Kidney epithelial cell (primary cell): ENCODE data around the gene FER. TPM values are rescaled to one million over a fixed set of nuclear protein-coding genes. Genes with fewer than 3 reads are reported as not detected.
"Not testable (repeated sequence)": the region's sequence is repeated elsewhere in the genome, so short reads cannot be mapped to it uniquely, and the experiment has no call there.

Experiments
- DNase-seq: peaks from one replicate; pipeline ENCODE4 v3.0.0-alpha.2; 2010; ENCODE audit warnings: low read depth
- H3K27me3 ChIP-seq: 2 replicates; pipeline ENCODE4 v1.6.0; 2011; ENCODE audit warnings: low read length; ENCODE audit not compliant: control insufficient read depth, insufficient read depth
- H3K36me3 ChIP-seq: 2 replicates; pipeline ENCODE4 v1.5.1; 2011; ENCODE audit warnings: low read length; ENCODE audit not compliant: control insufficient read depth, insufficient read depth
- H3K4me3 ChIP-seq: 2 replicates; pipeline ENCODE4 v1.5.1; 2011; ENCODE audit warnings: low read depth, mild to moderate bottlenecking, control low read depth, low read length
- total RNA-seq: library from RNA; depleted of rRNA; stranded (reverse); fragments of >200 nt; gene quantifications from 2 replicates; pipeline ENCODE4 v1.2.3, GENCODE V29; 2015
- TF ChIP-seq, protein P1 (sequence below): IDR thresholded peaks from 2 replicates; pipeline ENCODE4 v1.5.1; 2011; ENCODE audit warnings: mild to moderate bottlenecking, moderate library complexity, low read length, control low read depth, inconsistent platforms; ENCODE audit not compliant: insufficient read depth, poor library complexity, severe bottlenecking

Gene FER
- 13.6 and 15.1 TPM in 2 replicates for total RNA-seq

DNA sequence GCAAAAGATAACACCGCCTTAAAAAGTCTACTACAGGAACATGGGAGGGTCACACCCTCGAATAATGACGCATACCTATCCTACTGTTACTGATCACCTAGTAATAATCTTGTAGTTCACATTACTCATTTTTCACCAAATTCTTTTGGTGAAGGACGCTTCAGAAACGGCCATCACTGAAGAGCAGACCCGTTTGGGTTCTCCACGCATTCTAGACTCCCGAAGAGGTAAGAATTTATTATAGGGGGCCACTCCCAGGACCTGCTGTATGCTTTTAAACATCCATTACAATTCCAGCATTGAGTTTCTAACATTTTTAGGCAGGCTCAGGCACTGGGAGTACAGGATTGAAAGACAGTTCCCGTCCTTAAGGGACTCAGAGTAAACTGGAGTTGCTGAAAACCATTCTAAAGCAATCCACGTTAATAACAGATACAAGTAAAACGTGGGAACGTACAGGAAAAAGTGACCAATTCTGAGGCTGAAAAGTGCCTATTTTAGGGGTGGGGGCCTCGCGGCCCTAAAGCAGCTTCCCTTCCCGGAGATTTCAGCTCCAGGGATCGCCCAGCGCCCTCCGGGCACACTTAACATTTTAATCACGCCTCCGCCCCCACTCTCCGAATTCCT lies at the start of gene FER:
Gene FER, plus strand, starts transcription at position 124 of the 627 bp plus-strand sequence. CDS start 50,286 bp downstream, outside the sequence.
- no peaks in the 10 kb centered on the region for H3K36me3 ChIP-seq
- peak within 1 kb of the TSS; percentile 91 for H3K4me3 ChIP-seq
- TF ChIP-seq, protein P1, sequence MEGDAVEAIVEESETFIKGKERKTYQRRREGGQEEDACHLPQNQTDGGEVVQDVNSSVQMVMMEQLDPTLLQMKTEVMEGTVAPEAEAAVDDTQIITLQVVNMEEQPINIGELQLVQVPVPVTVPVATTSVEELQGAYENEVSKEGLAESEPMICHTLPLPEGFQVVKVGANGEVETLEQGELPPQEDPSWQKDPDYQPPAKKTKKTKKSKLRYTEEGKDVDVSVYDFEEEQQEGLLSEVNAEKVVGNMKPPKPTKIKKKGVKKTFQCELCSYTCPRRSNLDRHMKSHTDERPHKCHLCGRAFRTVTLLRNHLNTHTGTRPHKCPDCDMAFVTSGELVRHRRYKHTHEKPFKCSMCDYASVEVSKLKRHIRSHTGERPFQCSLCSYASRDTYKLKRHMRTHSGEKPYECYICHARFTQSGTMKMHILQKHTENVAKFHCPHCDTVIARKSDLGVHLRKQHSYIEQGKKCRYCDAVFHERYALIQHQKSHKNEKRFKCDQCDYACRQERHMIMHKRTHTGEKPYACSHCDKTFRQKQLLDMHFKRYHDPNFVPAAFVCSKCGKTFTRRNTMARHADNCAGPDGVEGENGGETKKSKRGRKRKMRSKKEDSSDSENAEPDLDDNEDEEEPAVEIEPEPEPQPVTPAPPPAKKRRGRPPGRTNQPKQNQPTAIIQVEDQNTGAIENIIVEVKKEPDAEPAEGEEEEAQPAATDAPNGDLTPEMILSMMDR, result no peak
- DNase-seq, result peak; percentile 68
- H3K27me3 ChIP-seq, result no peaks in the 10 kb centered on the region

DNA sequence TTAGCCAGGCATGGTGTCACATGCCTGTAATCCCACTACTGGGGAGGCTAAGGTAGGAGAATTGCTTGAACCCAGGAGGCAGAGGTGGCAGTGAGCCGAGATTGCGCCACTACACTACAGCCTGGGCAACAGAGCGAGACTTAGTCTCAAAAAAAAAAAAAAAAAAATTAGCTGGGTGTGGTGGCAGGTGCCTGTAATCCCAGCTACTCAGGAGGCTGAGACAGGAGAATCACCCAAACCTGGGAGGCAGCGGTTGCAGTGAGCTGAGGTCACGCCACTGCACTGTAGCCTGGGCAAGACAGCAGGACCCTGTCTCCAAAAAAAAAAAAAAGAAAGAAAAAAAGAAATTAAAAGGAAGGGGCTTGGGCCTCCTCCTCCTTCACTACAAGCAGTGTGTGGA lies 47.3 kb upstream of the FER start:
- not testable (repeated sequence) for H3K36me3 ChIP-seq, H3K4me3 ChIP-seq, H3K27me3 ChIP-seq, DNase-seq

DNA sequence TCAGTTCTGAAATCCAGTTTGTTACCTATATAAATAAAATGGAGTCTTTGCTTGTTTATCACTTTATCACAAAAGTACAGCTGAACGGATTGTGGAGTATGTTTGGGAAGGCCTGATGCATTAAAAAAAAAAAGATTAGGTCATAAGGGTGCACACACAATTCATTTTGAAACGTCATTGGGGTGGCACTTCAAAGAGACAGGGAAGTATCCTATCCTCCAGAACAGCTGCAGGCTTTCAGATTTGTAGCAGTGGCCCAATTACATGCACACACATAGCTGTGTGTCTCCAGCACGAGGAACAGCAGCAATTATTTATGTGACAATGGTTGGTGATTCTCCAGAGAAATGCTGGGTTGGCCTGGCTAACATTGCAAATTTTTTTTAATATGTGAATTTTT lies 46.8 kb upstream of the FER start:
- no peak for DNase-seq
- TF ChIP-seq, protein P1, result no peak
- Histone ChIP-seq H3K4me3 (no peak overlapping the region), H3K36me3 (no peaks in the 10 kb centered on the region), H3K27me3 (no peaks in the 10 kb centered on the region)

DNA sequence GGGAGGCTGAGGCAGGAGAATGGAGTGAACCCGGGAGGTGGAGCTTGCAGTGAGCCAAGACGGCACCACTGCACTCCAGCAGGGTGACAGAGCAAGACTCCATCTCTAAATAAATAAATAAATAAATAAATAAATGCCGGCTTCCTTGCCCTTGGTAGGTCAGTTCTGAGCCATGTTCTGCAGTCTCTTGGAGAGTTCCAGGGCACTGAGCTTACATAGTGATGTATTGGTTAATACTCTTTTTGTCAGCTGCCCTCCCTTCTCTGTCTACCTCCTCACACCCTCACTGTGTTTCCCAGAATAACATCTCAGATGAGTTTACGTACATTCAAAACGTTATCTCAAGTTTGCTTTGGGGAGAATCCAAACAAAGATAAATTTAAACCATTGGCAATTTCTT lies 45.2 kb upstream of the FER start:
- TF ChIP-seq, protein P1, result no peak
- DNase-seq, result no peak
- H3K27me3 ChIP-seq, result no peaks in the 10 kb centered on the region
- H3K36me3 ChIP-seq, result no peaks in the 10 kb centered on the region
- H3K4me3 ChIP-seq, result no peak overlapping the region

DNA sequence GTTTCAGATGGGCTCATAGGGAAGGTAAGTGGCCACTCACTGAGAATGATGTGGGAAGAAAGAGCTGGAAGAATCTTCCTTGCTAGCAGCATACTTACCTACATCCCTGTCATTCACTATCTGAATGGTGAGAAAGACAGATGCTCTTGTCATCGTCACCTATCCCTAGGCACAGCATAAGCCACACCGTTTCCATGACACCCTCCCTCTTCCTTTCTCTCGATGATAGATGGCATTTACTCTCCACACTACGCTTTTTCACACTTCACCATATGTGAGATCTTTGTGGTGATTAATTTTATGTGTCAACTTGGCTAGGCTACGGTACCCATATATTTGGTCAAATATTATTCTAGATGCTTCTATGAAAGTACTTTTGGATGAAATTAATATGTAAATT lies 44.4 kb upstream of the FER start:
- TF ChIP-seq, protein P1, result no peak
- no peak overlapping the region for H3K4me3 ChIP-seq
- H3K36me3 ChIP-seq, result no peaks in the 10 kb centered on the region
- DNase-seq, result no peak
- no peaks in the 10 kb centered on the region for H3K27me3 ChIP-seq

DNA sequence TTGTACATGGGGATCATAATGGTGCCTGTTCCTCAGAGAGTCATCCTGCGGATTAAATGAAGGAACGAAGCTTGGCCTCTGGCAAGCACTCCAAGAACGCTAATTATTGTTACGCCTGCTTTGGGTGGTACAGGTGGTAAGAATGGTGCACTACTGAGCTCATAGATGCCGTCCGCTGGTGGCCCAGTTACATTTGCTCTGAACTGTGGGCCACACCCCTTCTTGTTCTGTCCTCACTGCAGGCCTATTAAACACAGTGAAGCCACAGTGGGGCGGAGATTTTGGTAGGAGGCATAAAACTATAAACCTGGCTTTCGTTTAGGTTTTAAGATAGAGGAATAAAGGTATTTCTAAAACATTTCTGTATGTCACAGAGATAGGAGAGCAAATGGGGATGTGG lies 40.6 kb upstream of the FER start:
- Histone ChIP-seq H3K4me3 (no peak overlapping the region), H3K36me3 (no peaks in the 10 kb centered on the region), H3K27me3 (no peaks in the 10 kb centered on the region)
- DNase-seq, result no peak
- TF ChIP-seq, protein P1, result no peak
